Astrocyte (in vitro differentiated cells and primary cell): Measurements from ENCODE around the gene ATP9A. TPM values are rescaled to one million over a fixed set of nuclear protein-coding genes. Genes with fewer than 3 reads are reported as not detected.

Experiments
- DNase-seq: peaks from one replicate; pipeline ENCODE4 v3.0.0-alpha.2; 2010; ENCODE audit warnings: low read depth
- FAIRE-seq: peaks from 2 replicates; lab custom pipeline; 2011; peaks lifted over from hg19 to GRCh38; lab: Jason Lieb, UNC
- H2AFZ ChIP-seq: 2 replicates; pipeline ENCODE4 v1.6.0; 2012; ENCODE audit warnings: low read depth, low read length, inconsistent platforms
- H3K27ac ChIP-seq: 2 replicates; pipeline ENCODE4 v1.5.1; 2011; ENCODE audit warnings: low read depth, low read length, inconsistent platforms
- H3K27me3 ChIP-seq: 2 replicates; pipeline ENCODE4 v1.6.0; 2011; ENCODE audit warnings: low read length, inconsistent platforms; ENCODE audit not compliant: insufficient read depth
- H3K36me3 ChIP-seq: 2 replicates; pipeline ENCODE4 v1.5.1; 2011; ENCODE audit warnings: low read length, inconsistent platforms; ENCODE audit not compliant: insufficient read depth
- H3K4me1 ChIP-seq: 2 replicates; pipeline ENCODE4 v1.5.1; 2011; ENCODE audit warnings: low read length, inconsistent platforms; ENCODE audit not compliant: insufficient read depth
- H3K4me2 ChIP-seq: 2 replicates; pipeline ENCODE4 v1.6.0; 2012; ENCODE audit warnings: low read length, inconsistent platforms
- H3K4me3 ChIP-seq: 2 replicates; pipeline ENCODE4 v1.5.1; 2011; ENCODE audit warnings: low read depth, mild to moderate bottlenecking, low read length, inconsistent platforms; ENCODE audit not compliant: insufficient read depth
- H3K79me2 ChIP-seq: 2 replicates; pipeline ENCODE4 v1.6.0; 2012; ENCODE audit warnings: mild to moderate bottlenecking, low read length, inconsistent platforms; ENCODE audit not compliant: insufficient read depth
- H3K9ac ChIP-seq: 2 replicates; pipeline ENCODE4 v1.6.0; 2012; ENCODE audit warnings: mild to moderate bottlenecking, low read length, inconsistent platforms
- H3K9me3 ChIP-seq: 2 replicates; pipeline ENCODE4 v1.5.1; 2012; ENCODE audit warnings: low read depth, mild to moderate bottlenecking, low read length, inconsistent platforms; ENCODE audit not compliant: insufficient read depth
- H4K20me1 ChIP-seq: 2 replicates; pipeline ENCODE4 v1.6.0; 2012; ENCODE audit warnings: low read length, inconsistent platforms; ENCODE audit not compliant: insufficient read depth
- H3K27ac Mint-ChIP-seq: one replicate; pipeline ENCODE4 v1.8.0; 2021; ENCODE audit warnings: mild to moderate bottlenecking, mixed read lengths; ENCODE audit not compliant: unreplicated experiment
- H3K27me3 Mint-ChIP-seq: one replicate; pipeline ENCODE4 v1.8.0; 2021; ENCODE audit warnings: low read depth, mixed read lengths; ENCODE audit not compliant: unreplicated experiment
- H3K36me3 Mint-ChIP-seq: one replicate; pipeline ENCODE4 v1.8.0; 2021; ENCODE audit warnings: low read depth, mixed read lengths; ENCODE audit not compliant: unreplicated experiment
- H3K4me1 Mint-ChIP-seq: one replicate; pipeline ENCODE4 v1.8.0; 2021; ENCODE audit warnings: low read depth, mixed read lengths; ENCODE audit not compliant: unreplicated experiment
- H3K4me3 Mint-ChIP-seq: one replicate; pipeline ENCODE4 v1.8.0; 2021; ENCODE audit warnings: mild to moderate bottlenecking, moderate library complexity, mixed read lengths; ENCODE audit not compliant: unreplicated experiment
- H3K9me3 Mint-ChIP-seq: one replicate; pipeline ENCODE4 v1.8.0; 2021; ENCODE audit warnings: mild to moderate bottlenecking, mixed read lengths; ENCODE audit not compliant: unreplicated experiment
- CTCF ChIP-seq: IDR thresholded peaks from 2 replicates; pipeline ENCODE4 v1.5.1; 2011; ENCODE audit warnings: low read depth, mild to moderate bottlenecking, inconsistent platforms, low read length, moderate library complexity; ENCODE audit not compliant: insufficient read depth
- EZH2 ChIP-seq: IDR thresholded peaks from 2 replicates; pipeline ENCODE4 v1.6.1; 2012; ENCODE audit warnings: mild to moderate bottlenecking, low read length, inconsistent platforms; ENCODE audit not compliant: insufficient read depth
- total RNA-seq: library from RNA; stranded (reverse); gene quantifications from 2 replicates; pipeline ENCODE4 v1.2.1, GENCODE V29; 2021

ATP9A gene
- total RNA-seq, 1 donor from 2014 or later: 12.9 TPM

GRCh38 chr20:51600016-51600420, 168.2 kb downstream of the ATP9A start:
- no peaks in the 10 kb centered on the region for H3K9me3 Mint-ChIP-seq

GRCh38 chr20:51598556-51598955, 169.6 kb downstream of the ATP9A start:
- Mint-ChIP-seq H3K4me3 (no peak overlapping the region), H3K27me3 (no peaks in the 10 kb centered on the region), H3K9me3 (no peaks in the 10 kb centered on the region), H3K27ac (no peak overlapping the region), H3K4me1 (peaks cover 13% of the 10 kb centered on the region), H3K36me3 (peaks cover 12% of the 10 kb centered on the region)
- no peaks in the 10 kb centered on the region for H3K36me3 ChIP-seq
- peaks cover 5% of the 10 kb centered on the region for H3K4me1 ChIP-seq
- no peak for TF ChIP-seq CTCF
- no peak for TF ChIP-seq EZH2
- no peaks in the 10 kb centered on the region for H3K27me3 ChIP-seq
- H3K4me2 ChIP-seq: no peak overlapping the region
- FAIRE-seq (no peak), DNase-seq (no peak)
- H2AFZ ChIP-seq: no peak overlapping the region
- no peaks in the 10 kb centered on the region for H3K9me3 ChIP-seq
- H3K27ac ChIP-seq: no peak overlapping the region
- no peaks in the 10 kb centered on the region for H3K79me2 ChIP-seq
- no peaks in the 10 kb centered on the region for H4K20me1 ChIP-seq
- no peak overlapping the region for H3K9ac ChIP-seq
- H3K4me3 ChIP-seq: no peak overlapping the region

More at GRCh38 chr20:51600016-51600420, 168.2 kb downstream of the ATP9A start:
- FAIRE-seq (no peak), DNase-seq (no peak)
- no peak overlapping the region for H3K4me2 ChIP-seq
- peaks cover 1% of the 10 kb centered on the region for H3K27me3 Mint-ChIP-seq
- H3K9me3 ChIP-seq: no peaks in the 10 kb centered on the region
- H3K4me3 Mint-ChIP-seq: no peak overlapping the region
- no peak overlapping the region for H3K27ac Mint-ChIP-seq
- TF ChIP-seq EZH2 (no peak), CTCF (no peak)
- no peak overlapping the region for H2AFZ ChIP-seq
- peaks cover 12% of the 10 kb centered on the region for H3K36me3 Mint-ChIP-seq
- H3K27me3 ChIP-seq: no peaks in the 10 kb centered on the region
- no peaks in the 10 kb centered on the region for H3K36me3 ChIP-seq
- no peaks in the 10 kb centered on the region for H3K79me2 ChIP-seq
- H3K27ac ChIP-seq: no peak overlapping the region
- H4K20me1 ChIP-seq: no peaks in the 10 kb centered on the region
- H3K4me1 ChIP-seq: no peaks in the 10 kb centered on the region
- peaks cover 5% of the 10 kb centered on the region for H3K4me1 Mint-ChIP-seq
- H3K4me3 ChIP-seq: no peak overlapping the region
- H3K9ac ChIP-seq: no peak overlapping the region

DNA sequence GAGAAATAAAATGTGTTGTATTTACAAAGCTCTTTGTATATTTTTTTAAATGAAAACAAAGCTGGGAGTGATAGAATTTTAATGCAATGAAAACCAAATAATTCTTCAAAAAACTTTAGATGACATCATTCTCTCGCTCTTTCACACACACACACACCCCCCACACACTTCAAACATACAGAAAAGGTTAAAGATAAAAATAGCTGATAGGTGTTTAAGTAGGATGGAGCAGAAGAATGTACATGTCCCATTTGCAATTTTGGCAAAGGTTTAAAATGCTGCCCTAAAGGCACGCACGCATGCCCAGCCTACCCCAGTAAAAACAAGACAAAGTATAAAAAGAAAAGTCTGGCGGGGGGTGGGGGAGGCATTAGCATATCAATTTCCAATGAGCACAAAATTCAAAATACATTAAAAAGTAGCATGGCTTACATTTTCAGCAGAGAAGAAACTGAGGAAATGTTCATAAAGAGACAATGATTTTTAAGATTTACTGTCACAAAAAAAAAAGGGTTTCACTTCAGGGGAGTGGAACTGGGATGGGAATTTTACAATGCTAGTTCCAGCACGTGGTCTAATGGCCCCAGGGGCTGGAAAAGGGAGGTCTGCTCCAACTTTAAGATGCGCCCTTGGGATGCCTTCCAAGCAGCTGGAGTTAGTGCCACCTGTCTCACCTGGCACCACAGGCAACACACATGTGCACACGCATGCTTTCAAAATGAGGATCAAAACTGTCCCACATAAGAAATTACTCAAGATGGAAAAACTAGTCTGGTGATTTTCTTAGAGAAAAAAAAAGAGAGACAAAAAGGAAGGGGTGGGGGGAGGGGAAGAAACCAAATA, 170.6 kb downstream of the ATP9A start:
- no peak overlapping the region for H3K4me3 Mint-ChIP-seq

More for the DNA sequence above, 170.6 kb downstream of the ATP9A start:
- DNase-seq (no peak), FAIRE-seq (no peak)
- H3K9ac ChIP-seq: no peak overlapping the region
- no peak overlapping the region for H3K27ac Mint-ChIP-seq
- TF ChIP-seq CTCF (no peak), EZH2 (no peak)
- H3K4me2 ChIP-seq: no peak overlapping the region
- no peaks in the 10 kb centered on the region for H3K36me3 ChIP-seq
- no peaks in the 10 kb centered on the region for H4K20me1 ChIP-seq
- H3K4me1 ChIP-seq: peaks cover 5% of the 10 kb centered on the region
- no peaks in the 10 kb centered on the region for H3K27me3 ChIP-seq
- no peaks in the 10 kb centered on the region for H3K9me3 ChIP-seq
- peaks cover 13% of the 10 kb centered on the region for H3K4me1 Mint-ChIP-seq
- H3K27ac ChIP-seq: no peak overlapping the region
- no peaks in the 10 kb centered on the region for H3K27me3 Mint-ChIP-seq
- no peaks in the 10 kb centered on the region for H3K79me2 ChIP-seq
- H3K4me3 ChIP-seq: no peak overlapping the region
- H2AFZ ChIP-seq: no peak overlapping the region
- H3K9me3 Mint-ChIP-seq: no peaks in the 10 kb centered on the region
- H3K36me3 Mint-ChIP-seq: peaks cover 12% of the 10 kb centered on the region
